Left ventricle myocardium inferior (tissue), 1 donor: ENCODE results near the gene AACS. TPM values are rescaled to one million over a fixed set of nuclear protein-coding genes. Genes with fewer than 3 reads are reported as not detected.

Source experiments
- DNase-seq: peaks from one replicate; pipeline ENCODE4 v3.0.0-alpha.2; 2020
- H3K27ac ChIP-seq: fragments of 200-600 bp; replicated peaks from 2 replicates; pipeline ENCODE4 v1.8.0; 2021
- H3K27me3 ChIP-seq: fragments of 200-600 bp; 2 replicates; pipeline ENCODE4 v1.8.0; 2021; ENCODE audit warnings: low read depth
- H3K36me3 ChIP-seq: fragments of 200-600 bp; 2 replicates; pipeline ENCODE4 v1.8.0; 2021
- H3K4me1 ChIP-seq: fragments of 200-600 bp; 2 replicates; pipeline ENCODE4 v1.8.0; 2021
- H3K4me3 ChIP-seq: fragments of 200-600 bp; 2 replicates; pipeline ENCODE4 v1.8.0; 2021; ENCODE audit warnings: mild to moderate bottlenecking, moderate library complexity
- H3K9me3 ChIP-seq: fragments of 200-600 bp; replicated peaks from 2 replicates; pipeline ENCODE4 v1.8.0; 2021
- intact Hi-C: fragments of 100-400 bp; cut with micrococcal nuclease; formaldehyde crosslinking; loops from one replicate; pipeline ENCODE4 v1.11.0; 2022
- total RNA-seq: library from RNA; stranded (reverse); fragmentation: NEBNext Ultra II Directional; extraction: Animal tissue kit (Norgen Biotek cat#: 25700); gene quantifications from one replicate; pipeline ENCODE4 v1.2.1, GENCODE V29; 2021
- TF ChIP-seq, protein P1 (sequence below): fragments of 200-600 bp; IDR thresholded peaks from 2 replicates; pipeline ENCODE4 v1.8.0; 2021; ENCODE audit warnings: antibody characterized with exemption, mild to moderate bottlenecking, borderline replicate concordance
- donor health status: DM: no; HTN: yes; CAD: no; lungs with severe emphysema.

Gene AACS
- total RNA-seq, 1 donor from 2014 or later: 11.5 TPM

DNA sequence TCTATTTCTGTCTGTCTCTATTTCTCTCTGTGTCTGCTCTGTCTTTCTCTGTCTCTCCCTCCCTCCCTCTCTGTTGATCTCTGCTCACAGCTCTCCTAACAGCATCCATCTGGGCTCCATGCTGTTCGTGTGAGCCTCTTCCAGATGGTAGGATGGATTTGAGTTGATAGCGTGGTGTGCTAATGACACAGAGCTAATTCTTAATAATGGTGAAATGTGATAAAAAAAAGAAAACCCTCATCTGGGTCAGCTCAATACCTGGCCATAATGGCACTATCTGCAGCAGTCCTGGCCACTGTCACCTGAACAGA is 96.4 kb downstream of the AACS start:
- H3K36me3 ChIP-seq: no peaks in the 10 kb centered on the region
- intact Hi-C loops: no loop called here
- TF ChIP-seq, protein P1, sequence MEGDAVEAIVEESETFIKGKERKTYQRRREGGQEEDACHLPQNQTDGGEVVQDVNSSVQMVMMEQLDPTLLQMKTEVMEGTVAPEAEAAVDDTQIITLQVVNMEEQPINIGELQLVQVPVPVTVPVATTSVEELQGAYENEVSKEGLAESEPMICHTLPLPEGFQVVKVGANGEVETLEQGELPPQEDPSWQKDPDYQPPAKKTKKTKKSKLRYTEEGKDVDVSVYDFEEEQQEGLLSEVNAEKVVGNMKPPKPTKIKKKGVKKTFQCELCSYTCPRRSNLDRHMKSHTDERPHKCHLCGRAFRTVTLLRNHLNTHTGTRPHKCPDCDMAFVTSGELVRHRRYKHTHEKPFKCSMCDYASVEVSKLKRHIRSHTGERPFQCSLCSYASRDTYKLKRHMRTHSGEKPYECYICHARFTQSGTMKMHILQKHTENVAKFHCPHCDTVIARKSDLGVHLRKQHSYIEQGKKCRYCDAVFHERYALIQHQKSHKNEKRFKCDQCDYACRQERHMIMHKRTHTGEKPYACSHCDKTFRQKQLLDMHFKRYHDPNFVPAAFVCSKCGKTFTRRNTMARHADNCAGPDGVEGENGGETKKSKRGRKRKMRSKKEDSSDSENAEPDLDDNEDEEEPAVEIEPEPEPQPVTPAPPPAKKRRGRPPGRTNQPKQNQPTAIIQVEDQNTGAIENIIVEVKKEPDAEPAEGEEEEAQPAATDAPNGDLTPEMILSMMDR: no peak

DNA sequence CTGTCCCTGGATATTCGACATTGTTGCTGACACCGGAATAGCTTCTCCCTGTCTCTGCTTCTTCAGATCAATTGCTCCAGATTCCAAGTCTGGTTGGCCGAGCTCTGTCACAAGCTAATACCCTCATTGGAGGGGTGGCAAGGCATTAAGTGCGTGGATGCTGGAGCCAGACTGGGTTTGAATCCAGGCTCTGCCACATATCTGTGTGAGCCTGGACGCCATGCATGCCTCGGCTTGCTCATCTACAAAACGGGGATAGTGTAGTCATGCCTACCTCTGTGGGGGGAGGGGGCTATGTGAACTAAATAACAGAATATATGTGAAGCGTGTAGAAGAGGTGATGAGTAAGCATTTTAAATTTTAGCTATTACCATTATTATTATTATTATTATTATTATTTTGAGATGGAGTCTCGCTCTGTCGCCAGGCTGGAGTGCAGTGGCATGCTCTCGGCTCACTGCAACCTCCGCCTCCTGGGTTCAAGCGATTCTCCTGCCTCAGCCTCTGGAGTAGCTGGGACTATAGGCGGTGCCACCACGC is 97.3 kb downstream of the AACS start:
- intact Hi-C loops: no loop called here
- no peaks in the 10 kb centered on the region for H3K4me1 ChIP-seq
- no peak overlapping the region for H3K27ac ChIP-seq
- no peaks in the 10 kb centered on the region for H3K36me3 ChIP-seq
- no peaks in the 10 kb centered on the region for H3K9me3 ChIP-seq
- no peak for DNase-seq
- no peak overlapping the region for H3K4me3 ChIP-seq
- TF ChIP-seq, protein P1: no peak
- H3K27me3 ChIP-seq: no peaks in the 10 kb centered on the region

More for the DNA sequence above, 96.4 kb downstream of the AACS start:
- Histone ChIP-seq H3K27me3 (no peaks in the 10 kb centered on the region), H3K9me3 (peaks cover 4% of the 10 kb centered on the region), H3K27ac (no peak overlapping the region), H3K4me3 (no peak overlapping the region), H3K4me1 (no peaks in the 10 kb centered on the region)
- DNase-seq: no peak

DNA sequence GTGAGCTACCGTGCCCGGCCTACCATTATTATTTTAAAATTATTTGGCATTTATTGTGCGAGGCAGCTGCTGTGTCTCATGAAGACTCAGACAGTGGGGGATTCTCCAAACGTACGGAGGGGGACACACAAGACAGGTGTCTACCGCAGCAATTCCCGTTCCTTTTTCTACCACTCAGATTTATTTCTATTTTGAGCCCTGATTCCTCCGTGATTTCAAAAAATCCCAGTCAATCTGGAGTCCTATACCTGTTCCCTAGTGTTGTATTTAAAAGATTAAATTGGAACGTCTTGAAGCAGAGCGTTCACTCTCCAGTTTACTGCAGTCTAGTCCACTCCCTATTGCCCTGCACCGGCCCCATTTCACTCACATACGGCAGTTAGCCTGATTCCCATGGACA is 97.9 kb downstream of the AACS start:
- no peaks in the 10 kb centered on the region for H3K27me3 ChIP-seq
- DNase-seq: no peak
- TF ChIP-seq, protein P1: no peak
- no peaks in the 10 kb centered on the region for H3K36me3 ChIP-seq
- no peak overlapping the region for H3K27ac ChIP-seq
- no peaks in the 10 kb centered on the region for H3K4me1 ChIP-seq
- no peaks in the 10 kb centered on the region for H3K9me3 ChIP-seq
- intact Hi-C loops: no loop called here
- no peak overlapping the region for H3K4me3 ChIP-seq

DNA sequence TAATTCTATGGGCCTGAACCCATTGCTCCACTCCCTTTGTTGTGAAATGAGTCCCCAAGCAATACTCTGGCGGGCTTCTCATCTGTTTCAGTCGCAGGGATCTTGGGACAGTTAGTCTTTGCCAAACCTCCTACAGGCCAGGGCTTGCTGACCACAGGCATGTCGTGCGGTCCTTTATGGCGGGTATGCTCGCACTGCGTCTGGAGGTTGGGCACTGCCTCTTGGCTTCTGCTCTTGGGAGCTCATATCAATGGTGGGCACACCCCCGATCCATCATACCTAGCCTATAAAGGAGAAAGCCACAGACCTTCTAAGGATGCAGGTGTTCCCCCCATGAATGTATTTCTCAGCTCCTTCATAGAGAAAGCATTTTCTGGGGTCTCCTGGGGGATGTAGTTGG is 99.3 kb downstream of the AACS start:
- H3K27me3 ChIP-seq: no peaks in the 10 kb centered on the region
- TF ChIP-seq, protein P1: no peak
- no peaks in the 10 kb centered on the region for H3K9me3 ChIP-seq
- no peaks in the 10 kb centered on the region for H3K4me1 ChIP-seq
- no peaks in the 10 kb centered on the region for H3K36me3 ChIP-seq
- intact Hi-C loops: no loop called here
- H3K4me3 ChIP-seq: no peak overlapping the region
- no peak overlapping the region for H3K27ac ChIP-seq
- DNase-seq: no peak

DNA sequence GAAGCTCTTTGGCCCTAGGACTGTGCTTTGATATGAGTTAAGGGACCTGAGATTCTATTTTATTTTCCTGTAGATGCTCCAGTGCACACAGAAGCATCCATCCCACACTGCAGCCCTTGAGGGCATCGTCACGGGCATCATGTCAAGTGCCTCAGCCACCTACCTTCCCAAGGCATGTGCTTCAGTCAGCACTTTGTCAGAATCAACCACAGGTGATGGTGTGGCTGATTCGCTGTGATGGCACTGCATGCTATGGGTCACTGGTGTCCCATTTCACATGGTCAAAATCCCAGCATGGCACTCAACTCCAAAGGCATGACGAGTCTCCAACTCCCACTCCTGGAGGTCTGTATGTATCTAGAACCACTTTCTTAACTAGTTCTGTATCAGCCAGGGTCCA is 100.8 kb downstream of the AACS start:
- no peaks in the 10 kb centered on the region for H3K27me3 ChIP-seq
- H3K9me3 ChIP-seq: no peaks in the 10 kb centered on the region
- no peak overlapping the region for H3K4me3 ChIP-seq
- no peaks in the 10 kb centered on the region for H3K36me3 ChIP-seq
- TF ChIP-seq, protein P1: no peak
- H3K27ac ChIP-seq: no peak overlapping the region
- H3K4me1 ChIP-seq: peaks cover 7% of the 10 kb centered on the region
- no peak for DNase-seq
- intact Hi-C loops: no loop called here

DNA sequence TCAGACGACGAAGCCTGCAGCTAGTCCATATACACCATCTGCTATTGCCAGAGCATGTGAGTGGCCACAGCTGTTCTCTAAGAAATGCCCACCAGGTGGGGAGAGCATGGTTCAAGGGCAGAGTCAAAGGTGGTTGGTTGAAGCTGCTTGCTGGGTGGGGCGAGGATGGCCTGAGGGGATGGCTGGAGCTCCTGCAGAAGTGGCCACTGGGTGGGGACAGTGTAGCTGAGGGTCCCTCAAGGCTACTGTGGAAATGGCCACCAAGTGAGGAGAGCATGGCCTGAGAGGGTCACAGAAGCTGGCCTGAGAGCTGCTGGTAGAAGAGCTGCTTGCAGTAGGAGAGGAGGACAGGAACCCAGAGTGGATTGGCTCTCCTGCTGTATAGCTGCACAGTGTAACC is 102.4 kb downstream of the AACS start:
- intact Hi-C loops: no loop called here
- TF ChIP-seq, protein P1: no peak
- no peak overlapping the region for H3K27ac ChIP-seq
- no peak for DNase-seq
- H3K4me3 ChIP-seq: no peak overlapping the region
- no peaks in the 10 kb centered on the region for H3K9me3 ChIP-seq
- no peaks in the 10 kb centered on the region for H3K36me3 ChIP-seq
- no peaks in the 10 kb centered on the region for H3K27me3 ChIP-seq
- H3K4me1 ChIP-seq: peaks cover 20% of the 10 kb centered on the region
